Superior temporal gyrus (tissue), 1 donor: ENCODE measurements around the gene TEX36.
"Not testable (repeated sequence)": the region's sequence is repeated elsewhere in the genome, so short reads cannot be mapped to it uniquely, and the experiment has no call there.

Source experiments
- DNase-seq: peaks from one replicate; pipeline ENCODE4 v3.0.0-alpha.2; 2016; ENCODE audit errors: extremely low spot score

TEX36 gene

GRCh38 chr10:125634606-125635005 is 48.4 kb downstream of the TEX36 start:
- DNase-seq, result no peak

GRCh38 chr10:125633517-125633999 is 49.4 kb downstream of the TEX36 start:
- no peak for DNase-seq

GRCh38 chr10:125631806-125632205 is 51.2 kb downstream of the TEX36 start:
- DNase-seq, result no peak

- DNase-seq, result no peak
Observed at GRCh38 chr10:125629758-125630376, 53.1 kb downstream of the TEX36 start.

- DNase-seq, result no peak
Observed at GRCh38 chr10:125628104-125629049, 54.6 kb downstream of the TEX36 start.

GRCh38 chr10:125627646-125628045 is 55.3 kb downstream of the TEX36 start:
- no peak for DNase-seq

GRCh38 chr10:125626671-125627070 is 56.3 kb downstream of the TEX36 start:
- no peak for DNase-seq

GRCh38 chr10:125625586-125625985 is 57.4 kb downstream of the TEX36 start:
- no peak for DNase-seq

- no peak for DNase-seq
Observed at GRCh38 chr10:125624800-125625199, 58.2 kb downstream of the TEX36 start.

- no peak for DNase-seq
Observed at GRCh38 chr10:125621052-125621451, 61.9 kb downstream of the TEX36 start.

GRCh38 chr10:125620401-125620800 is 62.6 kb downstream of the TEX36 start:
- no peak for DNase-seq

- DNase-seq, result not testable (repeated sequence)
Observed at GRCh38 chr10:125613062-125613461, 69.9 kb downstream of the TEX36 start.

GRCh38 chr10:125611756-125612155 is 71.2 kb downstream of the TEX36 start:
- DNase-seq, result no peak

- no peak for DNase-seq
Observed at GRCh38 chr10:125611216-125611615, 71.7 kb downstream of the TEX36 start.

GRCh38 chr10:125609859-125610258 is 73.1 kb downstream of the TEX36 start:
- no peak for DNase-seq

- DNase-seq, result no peak
Observed at GRCh38 chr10:125608474-125608873, 74.5 kb downstream of the TEX36 start.

- no peak for DNase-seq
Observed at GRCh38 chr10:125607689-125608290, 75.2 kb downstream of the TEX36 start.

- no peak for DNase-seq
Observed at GRCh38 chr10:125606414-125607010, 76.5 kb downstream of the TEX36 start.
